ENCODE data around the gene AP3D1. TPM values are rescaled to one million over a fixed set of nuclear protein-coding genes. Genes with fewer than 3 reads are reported as not detected.
A peak's percentile ranks its signal among the peaks of the same experiment; 100 is the strongest.

Gene AP3D1
- total and polyA plus RNA-seq, 12 donors: 63.9 to 168 (median 81.9) TPM

DNA sequence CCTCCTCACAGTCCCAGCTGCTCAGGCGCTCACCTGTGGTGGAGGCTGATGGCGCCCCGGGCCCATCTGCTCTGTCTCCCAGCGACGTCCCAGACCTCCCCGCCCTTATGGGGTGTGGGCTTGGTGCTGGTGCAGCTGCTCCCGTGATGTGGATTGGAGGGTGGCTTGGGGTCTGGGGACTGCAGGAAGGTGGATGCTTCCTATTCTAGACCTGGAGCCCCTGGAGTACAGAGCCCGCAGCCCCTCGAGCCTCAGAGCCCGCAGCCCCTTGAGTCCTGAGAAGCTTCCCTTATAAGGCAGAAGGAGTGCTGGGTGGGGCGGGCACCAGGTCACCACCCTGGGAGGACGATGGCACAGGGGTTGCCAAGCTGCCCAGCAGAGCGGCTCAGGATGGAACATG is 44.0 kb upstream of the AP3D1 start:
- TF ChIP-seq CTCF (IDR thresholded peaks at IDR 0.05): no peak
- Histone ChIP-seq H3K27me3 (no peaks in the 10 kb centered on the region), H3K4me3 (no peak overlapping the region), H3K36me3 (peaks cover 0 to 95% (median 29%) of the 10 kb centered on the region in 9 donors), H3K9me3 (no peaks in the 10 kb centered on the region), H3K27ac (no peak overlapping the region), H3K4me1 (peaks cover 0 to 9% (median 0%) of the 10 kb centered on the region in 9 donors)
- intact Hi-C loops (cut with DNase I): loop anchor here in 1 of 10 donors (5.0 kb wide), 1 partner anchor 38 kb away; no protein-coding TSS in a partner anchor
- ATAC-seq (no peak), DNase-seq (no peak)
- WGBS, 2 donors: 94 to 95% methylated on average over 13 of the region's 13 CpGs

DNA sequence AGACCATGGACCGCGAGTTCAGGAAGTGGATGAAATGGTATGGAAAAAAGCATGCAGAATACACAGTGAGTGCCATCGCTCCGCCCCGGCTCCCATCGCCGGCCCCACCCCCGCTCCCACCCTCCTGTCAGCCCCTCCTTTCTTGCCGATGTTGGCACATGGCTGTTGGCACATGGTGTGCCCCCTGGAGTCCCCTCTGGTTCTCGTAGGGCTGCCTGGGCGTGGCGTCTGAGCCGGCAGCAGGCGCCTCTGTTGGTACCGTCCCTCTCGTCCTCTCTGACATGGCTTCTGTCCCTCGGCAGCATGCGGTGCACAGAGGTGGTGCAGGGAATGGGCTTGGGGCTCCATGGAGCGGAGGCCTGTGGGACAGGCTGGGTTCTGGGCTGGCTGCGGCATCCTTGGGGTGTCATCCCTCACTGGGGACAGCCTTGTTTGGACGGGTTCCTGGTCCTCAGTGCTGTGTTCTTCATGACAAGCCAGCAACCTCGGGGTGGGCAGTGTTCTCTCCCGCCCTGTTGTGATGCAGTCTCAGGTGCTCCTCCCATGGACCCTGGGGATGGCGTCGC is 43.2 kb upstream of the AP3D1 start:
- peak in 2 of 8 donors; percentile 25 to 29 for ATAC-seq

GRCh38 chr19:2193807-2194206 is 42.4 kb upstream of the AP3D1 start:
- no peak for DNase-seq
- Histone ChIP-seq H3K27me3 (no peaks in the 10 kb centered on the region), H3K27ac (no peak overlapping the region), H3K4me3 (no peak overlapping the region), H3K36me3 (peaks cover 0 to 94% (median 29%) of the 10 kb centered on the region in 9 donors), H3K9me3 (no peaks in the 10 kb centered on the region), H3K4me1 (peaks cover 0 to 15% (median 7%) of the 10 kb centered on the region in 9 donors)
- ATAC-seq: no peak
- WGBS, 2 donors: 96% methylated on average over 18 of the region's 18 CpGs
- intact Hi-C loops (cut with DNase I): no loop called here
- TF ChIP-seq CTCF (IDR thresholded peaks at IDR 0.05): no peak

More for the DNA sequence above, 43.2 kb upstream of the AP3D1 start:
- H3K27ac ChIP-seq: no peak overlapping the region
- WGBS, 2 donors: 81 to 92% methylated on average over 25 of the region's 25 CpGs
- H3K4me1 ChIP-seq: peaks cover 0 to 12% (median 0%) of the 10 kb centered on the region in 9 donors
- no peak overlapping the region for H3K4me3 ChIP-seq
- intact Hi-C loops (cut with DNase I): loop anchor here in 1 of 10 donors (5.0 kb wide), 1 partner anchor 37 kb away; no protein-coding TSS in a partner anchor
- no peak for DNase-seq
- no peak for TF ChIP-seq CTCF (IDR thresholded peaks at IDR 0.05)
- H3K36me3 ChIP-seq: peaks cover 0 to 94% (median 29%) of the 10 kb centered on the region in 9 donors
- no peaks in the 10 kb centered on the region for H3K9me3 ChIP-seq
- no peaks in the 10 kb centered on the region for H3K27me3 ChIP-seq

DNA sequence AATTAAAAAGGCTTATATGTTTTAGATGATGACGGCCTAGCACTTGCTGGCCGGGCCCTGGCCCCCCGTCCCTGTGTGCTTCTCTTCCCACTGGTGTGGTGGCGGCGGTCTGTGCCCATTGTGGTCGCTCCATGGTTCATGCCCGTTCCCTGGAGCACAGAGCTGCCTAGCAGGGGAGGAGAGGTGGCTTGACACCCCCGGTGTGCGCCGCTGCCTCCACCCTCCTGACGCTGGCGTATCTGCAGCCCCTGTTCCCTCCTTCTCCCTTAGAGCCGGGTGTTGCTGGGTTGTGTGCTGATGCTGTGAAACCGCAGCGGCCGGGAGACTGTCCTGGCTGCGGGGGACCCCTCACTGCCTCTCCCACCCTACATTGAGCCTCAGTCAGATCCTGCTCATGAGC is 41.5 kb upstream of the AP3D1 start:
- no peak for TF ChIP-seq CTCF (IDR thresholded peaks at IDR 0.05)
- H3K4me1 ChIP-seq: peaks cover 0 to 24% (median 17%) of the 10 kb centered on the region in 9 donors
- no peak overlapping the region for H3K4me3 ChIP-seq
- 97 to 98% methylated on average over 17 of the region's 17 CpGs for WGBS, 2 donors
- intact Hi-C loops (cut with DNase I): no loop called here
- peaks cover 0 to 98% (median 29%) of the 10 kb centered on the region in 9 donors for H3K36me3 ChIP-seq
- no peaks in the 10 kb centered on the region for H3K9me3 ChIP-seq
- DNase-seq (no peak), ATAC-seq (no peak)
- no peak overlapping the region for H3K27ac ChIP-seq
- no peaks in the 10 kb centered on the region for H3K27me3 ChIP-seq

All from heart right ventricle (tissue), 16 donors.